H1 (cell line): Measurements from ENCODE around the gene NWD2. TPM values are rescaled to one million over a fixed set of nuclear protein-coding genes. Genes with fewer than 3 reads are reported as not detected.

Experiments
- CTCF ChIA-PET: fragments of 300-600 bp; sonication (Branson Sonifier 250); formaldehyde crosslinking; loops from one replicate; lab custom pipeline; 2021; ENCODE audit not compliant: partially characterized antibody; lab: Charles Lee
- POLR2A ChIA-PET: fragments of 300-600 bp; sonication (Branson Sonifier 250); formaldehyde crosslinking; loops from one replicate; lab custom pipeline; 2021; ENCODE audit warnings: inconsistent platforms; ENCODE audit not compliant: partially characterized antibody; lab: Charles Lee
- DNase-seq, 2 experiments: peaks; one replicate each; pipeline versions ENCODE4 v3.0.0 to v3.0.0-alpha.2; 2010 to 2022; ENCODE audit warnings: low spot score in 2 of 2, low read depth in 1 of 2, mixed read lengths in 1 of 2
- FAIRE-seq: peaks from 2 replicates; lab custom pipeline; 2011; peaks lifted over from hg19 to GRCh38; lab: Jason Lieb, UNC
- H2AFZ ChIP-seq: 2 replicates; pipeline ENCODE4 v1.8.1; 2012; ENCODE audit warnings: low read length, inconsistent platforms
- H2AK5ac ChIP-seq: 2 replicates; pipeline ENCODE4 v1.6.1; 2013; ENCODE audit warnings: low read depth, low read length
- H2BK120ac ChIP-seq: replicated peaks from 2 replicates; pipeline ENCODE3; 2013; ENCODE audit warnings: low read depth, low read length, inconsistent platforms
- H2BK12ac ChIP-seq: 2 replicates; pipeline ENCODE4 v1.6.1; 2013; ENCODE audit warnings: low read depth, low read length
- H2BK15ac ChIP-seq: 2 replicates; pipeline ENCODE4 v1.6.1; 2013; ENCODE audit warnings: low read length
- H2BK20ac ChIP-seq: 2 replicates; pipeline ENCODE4 v1.6.1; 2013; ENCODE audit warnings: low read length
- H2BK5ac ChIP-seq: 2 replicates; pipeline ENCODE4 v1.6.1; 2013; ENCODE audit warnings: low read depth, low read length
- H3K14ac ChIP-seq: 2 replicates; pipeline ENCODE4 v1.6.1; 2013; ENCODE audit warnings: inconsistent platforms; ENCODE audit not compliant: insufficient read length
- H3K18ac ChIP-seq: 2 replicates; pipeline ENCODE4 v1.6.1; 2013; ENCODE audit warnings: low read length; ENCODE audit errors: extremely low read depth
- H3K23ac ChIP-seq: 2 replicates; pipeline ENCODE4 v1.6.1; 2013; ENCODE audit warnings: inconsistent platforms; ENCODE audit not compliant: insufficient read length
- H3K23me2 ChIP-seq: 2 replicates; pipeline ENCODE4 v1.6.1; 2013; ENCODE audit warnings: low read depth, low read length
- H3K27ac ChIP-seq: 2 replicates; pipeline ENCODE4 v1.6.1; 2011; ENCODE audit warnings: low read depth, low read length, inconsistent platforms
- H3K27me3 ChIP-seq, 4 experiments: replicated peaks in 1 of 4; 1 replicate in 1 of 4; 2 replicates in 3 of 4; pipeline versions ENCODE4 v1.6.1 to v1.8.1; 2011 to 2013; ENCODE audit warnings: low read length in 3 of 4, mild to moderate bottlenecking in 3 of 4, inconsistent platforms in 2 of 4, mixed read lengths in 2 of 4, moderate library complexity in 1 of 4; ENCODE audit not compliant: control insufficient read depth in 3 of 4, insufficient read depth in 3 of 4; ENCODE audit errors: extremely low read depth in 1 of 4
- H3K36me3 ChIP-seq, 4 experiments: 2 replicates each; pipeline versions ENCODE4 v1.6.1 to v1.8.1; 2011 to 2013; ENCODE audit warnings: mild to moderate bottlenecking in 4 of 4, low read length in 3 of 4, moderate library complexity in 2 of 4, control low read depth in 1 of 4, inconsistent platforms in 1 of 4; ENCODE audit not compliant: insufficient read depth in 4 of 4, control insufficient read depth in 2 of 4
- H3K4ac ChIP-seq: replicated peaks from 2 replicates; pipeline ENCODE3; 2013; ENCODE audit warnings: low read length, low read depth, mixed read lengths, inconsistent platforms; ENCODE audit not compliant: insufficient read length
- H3K4me1 ChIP-seq, 4 experiments: replicated peaks in 1 of 4; 1 replicate in 1 of 4; 2 replicates in 3 of 4; pipeline versions ENCODE4 v1.6.1 to v1.8.1; 2011 to 2013; ENCODE audit warnings: low read length in 3 of 4, inconsistent platforms in 2 of 4, mixed read lengths in 1 of 4; ENCODE audit not compliant: insufficient read depth in 4 of 4, control insufficient read depth in 3 of 4
- H3K4me2 ChIP-seq, 2 experiments: 2 replicates each; pipeline versions ENCODE4 v1.6.1 to v1.8.1; 2011 to 2013; ENCODE audit warnings: low read depth in 2 of 2, low read length in 2 of 2, control low read depth in 1 of 2, inconsistent platforms in 1 of 2, mild to moderate bottlenecking in 1 of 2; ENCODE audit not compliant: insufficient read depth in 1 of 2
- H3K4me3 ChIP-seq, 4 experiments: fragments of 200-600, 300-600 bp in 1 of 4; sonication (generic), shearing (Covaris generic), sonication (Bioruptor Twin) in 1 of 4; 2 replicates each; pipeline versions ENCODE4 v1.5.1 to v1.8.1; 2011 to 2016; ENCODE audit warnings: low read length in 4 of 4, low read depth in 3 of 4, control low read depth in 2 of 4, inconsistent platforms in 2 of 4, mild to moderate bottlenecking in 2 of 4, mixed read lengths in 1 of 4, moderate library complexity in 1 of 4; ENCODE audit not compliant: insufficient read depth in 2 of 4; ENCODE audit errors: extremely low read depth in 1 of 4
- H3K56ac ChIP-seq: replicated peaks from 2 replicates; pipeline ENCODE3; 2013; ENCODE audit warnings: low read depth, mild to moderate bottlenecking, mixed read lengths, low read length, inconsistent platforms; ENCODE audit not compliant: insufficient read length
- H3K79me1 ChIP-seq: 2 replicates; pipeline ENCODE4 v1.6.1; 2013; ENCODE audit warnings: low read depth, low read length, control low read depth
- H3K79me2 ChIP-seq, 2 experiments: 2 replicates each; pipeline versions ENCODE4 v1.6.1 to v1.8.1; 2012 to 2013; ENCODE audit warnings: low read length in 2 of 2, mild to moderate bottlenecking in 2 of 2, inconsistent platforms in 1 of 2; ENCODE audit not compliant: insufficient read depth in 2 of 2, control insufficient read depth in 1 of 2
- H3K9ac ChIP-seq, 4 experiments: replicated peaks in 1 of 4; 1 replicate in 1 of 4; 2 replicates in 3 of 4; pipeline versions ENCODE4 v1.6.1 to v1.8.1; 2011 to 2013; ENCODE audit warnings: low read depth in 3 of 4, low read length in 3 of 4, control low read depth in 2 of 4, mild to moderate bottlenecking in 2 of 4, moderate library complexity in 2 of 4, inconsistent platforms in 1 of 4; ENCODE audit errors: extremely low read depth in 1 of 4
- H3K9me3 ChIP-seq, 2 experiments: 2 replicates each; pipeline versions ENCODE4 v1.6.1 to v1.8.1; 2012 to 2013; ENCODE audit warnings: mild to moderate bottlenecking in 2 of 2, moderate library complexity in 2 of 2, control low read depth in 1 of 2, inconsistent platforms in 1 of 2, low read depth in 1 of 2, low read length in 1 of 2, mixed read lengths in 1 of 2; ENCODE audit not compliant: insufficient read depth in 2 of 2
- H4K20me1 ChIP-seq, 2 experiments: replicated peaks in 1 of 2; 2 replicates each; pipeline versions ENCODE3 to v1.8.1; 2011 to 2013; ENCODE audit warnings: inconsistent platforms in 2 of 2, low read length in 2 of 2, mild to moderate bottlenecking in 1 of 2; ENCODE audit not compliant: insufficient read depth in 2 of 2, control insufficient read depth in 1 of 2
- H4K5ac ChIP-seq: 2 replicates; pipeline ENCODE4 v1.6.1; 2013; ENCODE audit warnings: low read length, low read depth, mixed read lengths, inconsistent platforms; ENCODE audit not compliant: insufficient read length
- H4K8ac ChIP-seq: 2 replicates; pipeline ENCODE4 v1.8.0; 2013; ENCODE audit warnings: mild to moderate bottlenecking, moderate library complexity, low read length, inconsistent platforms; ENCODE audit not compliant: insufficient read depth; ENCODE audit errors: extremely low read depth
- H4K91ac ChIP-seq: replicated peaks from 2 replicates; pipeline ENCODE3; 2013; ENCODE audit warnings: low read length, mixed read lengths, inconsistent platforms; ENCODE audit not compliant: insufficient read length
- EZH2 ChIP-seq: fragments of 200-600 bp; sonication (generic); IDR thresholded peaks from 2 replicates; pipeline ENCODE4 v1.7.1; 2012; ENCODE audit warnings: low read depth, mild to moderate bottlenecking, moderate library complexity, low read length, inconsistent platforms; ENCODE audit not compliant: severe bottlenecking
- GABPA ChIP-seq: IDR thresholded peaks from 2 replicates; pipeline ENCODE4 v1.6.1; 2011; ENCODE audit warnings: mild to moderate bottlenecking, low read length, moderate library complexity, borderline replicate concordance; ENCODE audit not compliant: insufficient read depth
- HDAC2 ChIP-seq, 2 experiments: fragments of 300-600 bp in 1 of 2; sonication (generic) in 1 of 2; IDR thresholded peaks; 2 replicates each; pipeline ENCODE4 v1.6.1; 2011 to 2012; ENCODE audit warnings: low read depth in 2 of 2, low read length in 2 of 2, mild to moderate bottlenecking in 2 of 2, moderate library complexity in 2 of 2, borderline replicate concordance in 1 of 2, inconsistent platforms in 1 of 2
- HDAC6 ChIP-seq: IDR thresholded peaks from one replicate; pipeline ENCODE4 v1.7.1; 2012; ENCODE audit warnings: low read depth, mild to moderate bottlenecking, inconsistent platforms, low read length, moderate library complexity
- NRF1 ChIP-seq: IDR thresholded peaks from 2 replicates; pipeline ENCODE4 v1.6.1; 2011; ENCODE audit warnings: mild to moderate bottlenecking, low read depth, low read length, improper control_type of control experiment
- POU5F1 ChIP-seq: IDR thresholded peaks from 2 replicates; pipeline ENCODE4 v1.6.1; 2011; ENCODE audit warnings: low read depth, mild to moderate bottlenecking, low read length, moderate library complexity
- RFX5 ChIP-seq: IDR thresholded peaks from 2 replicates; pipeline ENCODE4 v1.6.1; 2011; ENCODE audit warnings: low read depth, low read length, improper control_type of control experiment, borderline replicate concordance
- SIRT6 ChIP-seq: IDR thresholded peaks from one replicate; pipeline ENCODE4 v1.7.1; 2012; ENCODE audit warnings: low read length, inconsistent platforms
- TCF12 ChIP-seq: IDR thresholded peaks from 2 replicates; pipeline ENCODE4 v1.6.1; 2011; ENCODE audit warnings: low read depth, mild to moderate bottlenecking, low read length
- WGBS, 2 experiments: shearing (Covaris generic) in 1 of 2; methylation state at CpG; one replicate each; pipeline versions ENCODE4 v1.1.6 to v1.1.7; 2013 to 2015; ENCODE audit warnings: low lambda C conversion rate in 2 of 2, mixed read lengths in 2 of 2, inconsistent platforms in 1 of 2, low coverage in 1 of 2, missing lambda C conversion rate in 1 of 2; ENCODE audit not compliant: insufficient replicate concordance in 2 of 2, insufficient coverage in 1 of 2, insufficient read length in 1 of 2; ENCODE audit errors: extremely low coverage in 1 of 2, missing lambda C conversion rate in 1 of 2; 5-methylcytosine and 5-hydroxymethylcytosine counted together
- polyA plus RNA-seq, 7 experiments: library from polyadenylated mRNA; depleted of rRNA in 3 of 7; stranded (reverse) in 5 of 7; unstranded in 2 of 7; fragments of >200 nt in 5 of 7; fragments of 200-250 nt in 2 of 7; gene quantifications; 1 replicate in 5 of 7; 2 replicates in 1 of 7; 4 replicates in 1 of 7; pipeline versions ENCODE4 v1.2.1 to v1.2.3, GENCODE V29; 2011 to 2013; ENCODE audit warnings: missing spikeins in 2 of 7, mixed read lengths in 2 of 7
- total RNA-seq: library from RNA; stranded (reverse); fragmentation: NEBNext Ultra II Directional; extraction: Animal tissue kit (Norgen Biotek cat#: 25700); gene quantifications from 2 replicates; pipeline ENCODE4 v1.2.1, GENCODE V29; 2021
- TF ChIP-seq, protein P1 (sequence below): IDR thresholded peaks from 2 replicates; pipeline ENCODE4 v1.6.1; 2012; ENCODE audit warnings: low read length, inconsistent platforms

The NWD2 gene
- total and polyA plus RNA-seq, 2 of the 8 experiments (the other 6 are each of a cell fraction or from before 2014, with no cell fraction given) = under 0.01 TPM; not detected in 1

DNA sequence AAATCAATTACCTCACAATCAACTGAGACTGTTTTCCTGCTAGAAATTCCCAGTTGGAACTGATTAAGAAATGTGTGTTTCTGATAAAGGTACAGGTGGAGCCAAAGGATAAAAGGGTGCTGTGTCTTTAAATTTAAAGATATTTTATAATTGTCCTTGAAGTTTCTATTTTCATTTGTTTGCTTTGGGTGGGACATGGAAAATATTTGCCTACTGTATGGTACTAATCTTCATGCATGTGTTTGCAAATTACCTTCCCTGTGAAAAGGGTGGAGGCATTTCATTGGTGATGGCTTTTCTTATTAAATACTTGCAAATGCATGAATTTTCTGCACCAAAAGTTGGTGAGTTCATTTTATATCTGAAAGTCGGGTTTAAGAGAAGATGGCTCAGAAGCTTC, 225.7 kb downstream of the NWD2 start:
- Histone ChIP-seq H2BK5ac (no peak overlapping the region), H3K4me2 (no peak overlapping the region), H3K4me3 (no peak overlapping the region), H3K79me2 (no peaks in the 10 kb centered on the region), H3K4ac (no peak overlapping the region), H3K4me1 (no peaks in the 10 kb centered on the region), H4K91ac (no peak overlapping the region), H4K20me1 (peaks cover 0 to 2% of the 10 kb centered on the region in 2 experiments), H3K9me3 (no peaks in the 10 kb centered on the region), H2BK15ac (no peak overlapping the region), H3K23me2 (no peaks in the 10 kb centered on the region), H3K56ac (no peak overlapping the region), H4K8ac (no peak overlapping the region), H2AFZ (no peak overlapping the region), H2BK120ac (no peak overlapping the region), H3K18ac (no peak overlapping the region), H3K23ac (no peak overlapping the region), H4K5ac (no peak overlapping the region), H3K9ac (no peak overlapping the region), H3K27ac (no peak overlapping the region), H3K27me3 (no peaks in the 10 kb centered on the region), H3K14ac (no peak overlapping the region), H3K79me1 (no peaks in the 10 kb centered on the region), H2AK5ac (no peak overlapping the region), H3K36me3 (no peaks in the 10 kb centered on the region), H2BK12ac (no peak overlapping the region), H2BK20ac (no peak overlapping the region)
- FAIRE-seq (no peak), DNase-seq (no peak)
- CTCF ChIA-PET = interaction anchor here (1.1 to 4.1 kb wide), 3 partner anchors 16 to 96 kb away, joined by 3 to 18 read pairs (median 4); a partner anchor contains a TSS
- TF ChIP-seq GABPA (no peak), SIRT6 (no peak), HDAC6 (no peak), TCF12 (no peak), NRF1 (no peak), HDAC2 (IDR thresholded peaks at IDR 0.05; ENCODE audit: borderline replicate concordance in 1 of 2, low read depth in 2 of 2, low read length in 2 of 2) (no peak), POU5F1 (no peak), RFX5 (no peak), EZH2 (no peak)
- TF ChIP-seq, protein P1, sequence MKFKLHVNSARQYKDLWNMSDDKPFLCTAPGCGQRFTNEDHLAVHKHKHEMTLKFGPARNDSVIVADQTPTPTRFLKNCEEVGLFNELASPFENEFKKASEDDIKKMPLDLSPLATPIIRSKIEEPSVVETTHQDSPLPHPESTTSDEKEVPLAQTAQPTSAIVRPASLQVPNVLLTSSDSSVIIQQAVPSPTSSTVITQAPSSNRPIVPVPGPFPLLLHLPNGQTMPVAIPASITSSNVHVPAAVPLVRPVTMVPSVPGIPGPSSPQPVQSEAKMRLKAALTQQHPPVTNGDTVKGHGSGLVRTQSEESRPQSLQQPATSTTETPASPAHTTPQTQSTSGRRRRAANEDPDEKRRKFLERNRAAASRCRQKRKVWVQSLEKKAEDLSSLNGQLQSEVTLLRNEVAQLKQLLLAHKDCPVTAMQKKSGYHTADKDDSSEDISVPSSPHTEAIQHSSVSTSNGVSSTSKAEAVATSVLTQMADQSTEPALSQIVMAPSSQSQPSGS = no peak
- WGBS, 2 experiments = 71% methylated on average over 1 of the region's 1 CpG; no CpG with 5 or more reads in 1 of the 2 experiments
- POLR2A ChIA-PET = no interaction called here
